ENCODE measurements around the gene CAMK2G.
"Not testable (repeated sequence)": the region's sequence is repeated elsewhere in the genome, so short reads cannot be mapped to it uniquely, and the experiment has no call there.

Gene CAMK2G

GRCh38 chr10:73874267-73875138 lies at the start of gene CAMK2G:
TSS of gene CAMK2G (minus strand) at chr10:73874555. CDS start at chr10:73874461, 94 bp downstream.
- peak; percentile 50 to 63 for DNase-seq (ENCODE audit: low read depth in 2 of 2)

- DNase-seq (ENCODE audit: low read depth in 2 of 2): no peak
Measured at GRCh38 chr10:73922864-73923133, 48.4 kb upstream of the CAMK2G start.

GRCh38 chr10:73922007-73922863 lies 47.9 kb upstream of the CAMK2G start:
- DNase-seq (ENCODE audit: low read depth in 2 of 2): no peak

- no peak for DNase-seq (ENCODE audit: low read depth in 2 of 2)
Measured at GRCh38 chr10:73920089-73920488, 45.7 kb upstream of the CAMK2G start.

- DNase-seq (ENCODE audit: low read depth in 2 of 2): not testable (repeated sequence)
Measured at GRCh38 chr10:73919481-73919880, 45.1 kb upstream of the CAMK2G start.

GRCh38 chr10:73917566-73918305 lies 43.4 kb upstream of the CAMK2G start:
- DNase-seq (ENCODE audit: low read depth in 2 of 2): no peak

GRCh38 chr10:73916761-73917470 lies 42.6 kb upstream of the CAMK2G start:
- no peak for DNase-seq (ENCODE audit: low read depth in 2 of 2)

- DNase-seq (ENCODE audit: low read depth in 2 of 2): no peak
Measured at GRCh38 chr10:73915206-73915851, 41.0 kb upstream of the CAMK2G start.

- no peak for DNase-seq (ENCODE audit: low read depth in 2 of 2)
Measured at GRCh38 chr10:73914036-73914435, 39.7 kb upstream of the CAMK2G start.

- no peak for DNase-seq (ENCODE audit: low read depth in 2 of 2)
Measured at GRCh38 chr10:73911553-73912004, 37.2 kb upstream of the CAMK2G start.

GRCh38 chr10:73910764-73911552 lies 36.6 kb upstream of the CAMK2G start, which contains the start of gene PLAU:
TSS of gene PLAU (plus strand) at chr10:73911132. CDS start at chr10:73911556, 424 bp downstream.
- peak in 1 of 2 donors; percentile 13 for DNase-seq (ENCODE audit: low read depth in 2 of 2)

- no peak for DNase-seq (ENCODE audit: low read depth in 2 of 2)
Measured at GRCh38 chr10:73910401-73910763, 36.0 kb upstream of the CAMK2G start.

GRCh38 chr10:73909540-73910115 lies 35.3 kb upstream of the CAMK2G start:
- no peak for DNase-seq (ENCODE audit: low read depth in 2 of 2)

- peak in 1 of 2 donors; percentile 48 for DNase-seq (ENCODE audit: low read depth in 2 of 2)
Measured at GRCh38 chr10:73908853-73909539, 34.6 kb upstream of the CAMK2G start.

- DNase-seq (ENCODE audit: low read depth in 2 of 2): no peak
Measured at GRCh38 chr10:73907841-73908517, 33.6 kb upstream of the CAMK2G start.

- no peak for DNase-seq (ENCODE audit: low read depth in 2 of 2)
Measured at GRCh38 chr10:73906524-73907447, 32.4 kb upstream of the CAMK2G start.

GRCh38 chr10:73905256-73906020 lies 31.1 kb upstream of the CAMK2G start:
- DNase-seq (ENCODE audit: low read depth in 2 of 2): no peak
